Measurements from ENCODE around the gene ERN1. TPM values are rescaled to one million over a fixed set of nuclear protein-coding genes. Genes with fewer than 3 reads are reported as not detected.
A peak's percentile ranks its signal among the peaks of the same experiment; 100 is the strongest.

Gene ERN1
- total RNA-seq, 1 experiment from 2014 or later: 8.0 TPM

GRCh38 chr17:63998721-63999679 lies 130.9 kb downstream of the ERN1 start:
- no peaks in the 10 kb centered on the region for H3K27me3 ChIP-seq (replicated peaks; ENCODE audit: insufficient read depth, low read depth, low read length, poor library complexity)
- H3K9me3 ChIP-seq (ENCODE audit: low read depth, low read length, poor library complexity, severe bottlenecking): no peaks in the 10 kb centered on the region
- intact Hi-C loops (cut with micrococcal nuclease; ENCODE audit: unreplicated experiment): no loop called here
- DNase-seq (ENCODE audit: low spot score): no peak
- H3K27ac ChIP-seq (ENCODE audit: low read depth, low read length, poor library complexity, severe bottlenecking): no peak overlapping the region
- peak overlapping the region; percentile 59 for H3K4me3 ChIP-seq (ENCODE audit: low read depth, low read length, poor library complexity, severe bottlenecking)
- TF ChIP-seq CTCF (conservative IDR thresholded peaks at IDR 0.05; ENCODE audit: low read depth, low read length) (no peak), EZH2 (IDR thresholded peaks at IDR 0.05; ENCODE audit: borderline replicate concordance, low read depth, low read length, poor library complexity, severe bottlenecking) (no peak)
- no TSS peak for BruUV-seq (replicated peaks)
- H3K36me3 ChIP-seq (ENCODE audit: insufficient read depth, low read length, poor library complexity, severe bottlenecking): no peaks in the 10 kb centered on the region
- POLR2A ChIA-PET (ENCODE audit: low non-redundant PET): no interaction called here
- H3K4me1 ChIP-seq (ENCODE audit: insufficient read depth, low read length, poor library complexity, severe bottlenecking): no peaks in the 10 kb centered on the region
- CTCF ChIA-PET: interaction anchor here (0.6 kb wide), 1 partner anchor 116 kb away, joined by 3 read pairs; no protein-coding TSS in a partner anchor

- Histone ChIP-seq H3K27ac (ENCODE audit: low read depth, low read length, poor library complexity, severe bottlenecking) (no peak within 1 kb of the TSS), H3K27me3 (replicated peaks; ENCODE audit: insufficient read depth, low read depth, low read length, poor library complexity) (no peaks in the 10 kb centered on the region), H3K9me3 (ENCODE audit: low read depth, low read length, poor library complexity, severe bottlenecking) (no peaks in the 10 kb centered on the region), H3K4me1 (ENCODE audit: insufficient read depth, low read length, poor library complexity, severe bottlenecking) (no peaks in the 10 kb centered on the region), H3K4me3 (ENCODE audit: low read depth, low read length, poor library complexity, severe bottlenecking) (peak within 1 kb of the TSS; percentile 59), H3K36me3 (ENCODE audit: insufficient read depth, low read length, poor library complexity, severe bottlenecking) (no peaks in the 10 kb centered on the region)
- ChIA-PET CTCF (interaction anchor here (0.6 kb wide), 1 partner anchor 116 kb away, joined by 3 read pairs; no protein-coding TSS in a partner anchor), POLR2A (ENCODE audit: low non-redundant PET) (no interaction called here)
- DNase-seq (ENCODE audit: low spot score): peak; percentile 85
- intact Hi-C loops (cut with micrococcal nuclease; ENCODE audit: unreplicated experiment): no loop called here
- no peak for TF ChIP-seq CTCF (conservative IDR thresholded peaks at IDR 0.05; ENCODE audit: low read depth, low read length)
- no peak for TF ChIP-seq EZH2 (IDR thresholded peaks at IDR 0.05; ENCODE audit: borderline replicate concordance, low read depth, low read length, poor library complexity, severe bottlenecking)
- BruUV-seq (replicated peaks): no TSS peak
Measured at GRCh38 chr17:63998050-63998720, 131.8 kb downstream of the ERN1 start, which contains the start of gene PRR29. PRR29 (plus strand) TSS chr17:63998351; CDS start chr17:63998365, 14 bp downstream.

GRCh38 chr17:63997341-63998048 lies 132.4 kb downstream of the ERN1 start:
- no peak overlapping the region for H3K27ac ChIP-seq (ENCODE audit: low read depth, low read length, poor library complexity, severe bottlenecking)
- intact Hi-C loops (cut with micrococcal nuclease; ENCODE audit: unreplicated experiment): no loop called here

More at GRCh38 chr17:63997341-63998048, 132.4 kb downstream of the ERN1 start:
- BruUV-seq (replicated peaks): no TSS peak
- no peaks in the 10 kb centered on the region for H3K4me1 ChIP-seq (ENCODE audit: insufficient read depth, low read length, poor library complexity, severe bottlenecking)
- no peaks in the 10 kb centered on the region for H3K36me3 ChIP-seq (ENCODE audit: insufficient read depth, low read length, poor library complexity, severe bottlenecking)
- H3K4me3 ChIP-seq (ENCODE audit: low read depth, low read length, poor library complexity, severe bottlenecking): peak overlapping the region; percentile 59
- POLR2A ChIA-PET (ENCODE audit: low non-redundant PET): no interaction called here
- TF ChIP-seq EZH2 (IDR thresholded peaks at IDR 0.05; ENCODE audit: borderline replicate concordance, low read depth, low read length, poor library complexity, severe bottlenecking): no peak
- TF ChIP-seq CTCF (conservative IDR thresholded peaks at IDR 0.05; ENCODE audit: low read depth, low read length): no peak
- CTCF ChIA-PET: no interaction called here
- no peaks in the 10 kb centered on the region for H3K9me3 ChIP-seq (ENCODE audit: low read depth, low read length, poor library complexity, severe bottlenecking)
- no peak for DNase-seq (ENCODE audit: low spot score)
- H3K27me3 ChIP-seq (replicated peaks; ENCODE audit: insufficient read depth, low read depth, low read length, poor library complexity): no peaks in the 10 kb centered on the region
